H1 (cell line): ENCODE data around the gene OSM. TPM values are rescaled to one million over a fixed set of nuclear protein-coding genes. Genes with fewer than 3 reads are reported as not detected.

ENCODE experiments used
- KDM4A ChIP-seq: IDR thresholded peaks from one replicate; pipeline ENCODE4 v1.7.1; 2012; ENCODE audit warnings: low read depth, mild to moderate bottlenecking, moderate library complexity, low read length, inconsistent platforms; ENCODE audit not compliant: severe bottlenecking
- SAP30 ChIP-seq: fragments of 300-600 bp; sonication (generic); IDR thresholded peaks from 2 replicates; pipeline ENCODE4 v1.7.1; 2012; ENCODE audit warnings: low read length, moderate library complexity, mild to moderate bottlenecking, inconsistent platforms; ENCODE audit not compliant: insufficient read depth, insufficient replicate concordance
- polyA plus RNA-seq, 7 experiments: library from polyadenylated mRNA; depleted of rRNA in 3 of 7; stranded (reverse) in 5 of 7; unstranded in 2 of 7; fragments of >200 nt in 5 of 7; fragments of 200-250 nt in 2 of 7; gene quantifications; 1 replicate in 5 of 7; 2 replicates in 1 of 7; 4 replicates in 1 of 7; pipeline versions ENCODE4 v1.2.1 to v1.2.3, GENCODE V29; 2011 to 2013; ENCODE audit warnings: missing spikeins in 2 of 7, mixed read lengths in 2 of 7
- total RNA-seq: library from RNA; stranded (reverse); fragmentation: NEBNext Ultra II Directional; extraction: Animal tissue kit (Norgen Biotek cat#: 25700); gene quantifications from 2 replicates; pipeline ENCODE4 v1.2.1, GENCODE V29; 2021

Gene OSM
- total and polyA plus RNA-seq, 2 of the 8 experiments (the other 6 are each of a cell fraction or from before 2014, with no cell fraction given): not detected

DNA sequence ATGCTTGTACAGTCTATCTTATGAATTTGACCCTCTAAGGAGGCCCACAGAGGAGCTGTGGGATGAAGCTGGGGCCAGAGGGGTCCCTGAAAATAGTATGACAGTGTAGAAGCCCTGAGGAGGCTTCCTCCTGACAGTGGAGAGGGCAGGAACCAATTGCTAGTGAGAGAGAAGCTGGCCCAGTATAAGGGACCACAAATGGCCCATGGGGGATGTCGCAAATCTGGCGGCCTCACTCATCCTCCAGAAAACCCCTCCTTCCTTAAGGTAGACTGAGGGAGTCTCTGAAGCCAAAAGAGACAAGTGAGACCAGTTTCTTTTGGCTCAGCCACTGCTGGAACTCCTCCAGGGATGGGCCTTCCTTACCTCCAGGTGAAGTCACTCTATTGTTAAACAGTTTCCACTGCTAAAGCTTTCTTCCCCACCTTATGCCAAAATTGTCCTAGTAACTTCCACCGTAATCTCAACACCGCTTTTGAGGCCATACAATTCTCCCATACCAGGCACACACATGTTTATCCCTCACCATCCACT, 40.5 kb upstream of the OSM start (continued):
- TF ChIP-seq SAP30 (no peak), KDM4A (no peak)
